MM.1S (cell line): Measurements from ENCODE around the gene TRIM66.

ENCODE experiments used
- EZH2 ChIP-seq: fragments of 300-600 bp; sonication (generic); optimal IDR thresholded peaks from 2 replicates; pipeline ENCODE3; 2017; ENCODE audit warnings: low read depth, mild to moderate bottlenecking, antibody characterized with exemption, low read length, mixed read lengths
- TF ChIP-seq, protein P1 (sequence below): fragments of 300-600 bp; sonication (generic); IDR thresholded peaks from 2 replicates; pipeline ENCODE4 v1.5.1; 2016; ENCODE audit warnings: antibody characterized with exemption, low read length, mixed read lengths

DNA sequence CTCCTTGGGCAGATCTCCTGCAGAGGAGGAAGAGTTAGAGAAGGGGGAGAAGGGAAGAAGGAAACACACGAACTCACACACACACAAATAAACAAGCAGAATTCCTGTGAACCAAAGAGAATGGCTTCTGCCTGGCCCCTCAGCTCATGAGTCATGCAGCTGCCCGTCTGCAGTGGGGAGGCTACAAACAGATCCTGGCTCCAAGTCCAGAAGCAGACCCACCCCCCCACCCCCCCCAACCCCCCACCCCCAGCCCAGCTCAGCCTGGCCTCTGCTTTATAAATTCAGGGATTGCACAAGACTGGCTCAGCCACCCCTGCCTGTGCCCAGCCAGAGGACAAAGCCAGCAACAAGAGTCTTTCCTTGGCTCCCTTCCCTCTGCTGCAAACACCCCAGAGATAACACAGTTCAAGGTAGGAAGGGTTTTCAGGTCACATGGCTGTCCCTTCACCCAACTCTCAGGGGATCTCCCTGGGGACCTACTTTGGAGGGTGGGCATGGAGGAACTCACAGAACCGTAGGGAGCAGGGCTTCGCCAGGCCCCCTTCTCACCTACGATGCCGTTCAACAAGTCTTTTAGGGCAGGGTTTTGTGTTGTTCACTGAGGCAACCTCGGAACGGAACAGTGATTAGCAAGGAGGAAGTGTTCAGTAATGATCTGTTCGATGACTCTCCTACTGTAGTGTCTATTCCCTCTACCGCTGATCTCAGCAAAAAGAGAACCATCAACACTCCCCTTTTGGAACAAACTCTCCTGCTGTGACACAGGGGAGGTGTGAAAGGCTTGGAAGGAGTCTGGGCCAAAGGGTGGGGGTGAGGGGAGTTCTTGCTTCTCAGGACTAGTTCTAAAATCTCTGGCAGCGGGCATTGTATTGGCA, 35.6 kb upstream of the TRIM66 start:
- TF ChIP-seq EZH2, result no peak
- TF ChIP-seq, protein P1, sequence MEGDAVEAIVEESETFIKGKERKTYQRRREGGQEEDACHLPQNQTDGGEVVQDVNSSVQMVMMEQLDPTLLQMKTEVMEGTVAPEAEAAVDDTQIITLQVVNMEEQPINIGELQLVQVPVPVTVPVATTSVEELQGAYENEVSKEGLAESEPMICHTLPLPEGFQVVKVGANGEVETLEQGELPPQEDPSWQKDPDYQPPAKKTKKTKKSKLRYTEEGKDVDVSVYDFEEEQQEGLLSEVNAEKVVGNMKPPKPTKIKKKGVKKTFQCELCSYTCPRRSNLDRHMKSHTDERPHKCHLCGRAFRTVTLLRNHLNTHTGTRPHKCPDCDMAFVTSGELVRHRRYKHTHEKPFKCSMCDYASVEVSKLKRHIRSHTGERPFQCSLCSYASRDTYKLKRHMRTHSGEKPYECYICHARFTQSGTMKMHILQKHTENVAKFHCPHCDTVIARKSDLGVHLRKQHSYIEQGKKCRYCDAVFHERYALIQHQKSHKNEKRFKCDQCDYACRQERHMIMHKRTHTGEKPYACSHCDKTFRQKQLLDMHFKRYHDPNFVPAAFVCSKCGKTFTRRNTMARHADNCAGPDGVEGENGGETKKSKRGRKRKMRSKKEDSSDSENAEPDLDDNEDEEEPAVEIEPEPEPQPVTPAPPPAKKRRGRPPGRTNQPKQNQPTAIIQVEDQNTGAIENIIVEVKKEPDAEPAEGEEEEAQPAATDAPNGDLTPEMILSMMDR, result no peak
